ENCODE measurements around the gene ADGRF1.

Gene ADGRF1

DNA sequence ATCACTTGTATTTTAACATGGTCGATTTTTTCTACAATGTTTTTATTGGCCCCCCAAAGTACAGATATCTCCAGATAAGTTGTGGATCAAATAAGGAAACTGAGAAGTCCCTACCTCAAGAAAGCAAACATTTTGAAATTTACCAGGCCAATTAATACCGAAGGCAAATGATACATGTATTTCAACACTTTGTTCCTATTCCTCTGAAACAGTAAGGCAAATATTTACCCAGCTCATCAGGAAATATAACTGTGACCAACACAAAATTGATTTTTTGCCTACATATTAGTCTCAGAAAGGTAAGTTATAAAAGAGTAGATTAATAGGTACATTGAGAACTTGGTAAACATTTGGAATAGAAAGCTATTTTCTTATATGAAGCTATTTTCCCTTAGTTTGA, 69.1 kb downstream of the ADGRF1 start:
- no peak for DNase-seq

GRCh38 chr6:46972531-46972930, 69.6 kb downstream of the ADGRF1 start:
- no peak for DNase-seq

DNA sequence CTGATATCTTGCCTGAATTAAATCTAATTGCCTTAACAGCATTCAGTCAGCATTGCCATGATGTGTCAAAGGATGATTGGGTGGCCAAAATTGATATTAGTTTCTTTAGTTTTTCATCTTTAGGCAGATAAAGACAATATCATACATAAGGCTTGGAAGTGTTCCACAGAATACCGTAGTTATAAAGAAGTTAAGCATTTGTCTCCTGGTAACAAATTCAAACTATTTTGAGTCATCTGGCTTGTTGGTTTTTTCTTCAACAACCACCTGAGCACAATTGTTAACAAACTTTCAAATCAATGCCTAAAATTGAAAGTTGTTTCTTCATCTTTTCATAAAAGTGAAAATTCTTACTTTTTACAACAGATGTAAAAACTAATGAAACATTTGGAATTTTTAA, 72.9 kb downstream of the ADGRF1 start:
- no peak for DNase-seq

- DNase-seq, result no peak
These were observed 74.2 kb downstream of the ADGRF1 start for GRCh38 chr6:46967826-46968349.

DNA sequence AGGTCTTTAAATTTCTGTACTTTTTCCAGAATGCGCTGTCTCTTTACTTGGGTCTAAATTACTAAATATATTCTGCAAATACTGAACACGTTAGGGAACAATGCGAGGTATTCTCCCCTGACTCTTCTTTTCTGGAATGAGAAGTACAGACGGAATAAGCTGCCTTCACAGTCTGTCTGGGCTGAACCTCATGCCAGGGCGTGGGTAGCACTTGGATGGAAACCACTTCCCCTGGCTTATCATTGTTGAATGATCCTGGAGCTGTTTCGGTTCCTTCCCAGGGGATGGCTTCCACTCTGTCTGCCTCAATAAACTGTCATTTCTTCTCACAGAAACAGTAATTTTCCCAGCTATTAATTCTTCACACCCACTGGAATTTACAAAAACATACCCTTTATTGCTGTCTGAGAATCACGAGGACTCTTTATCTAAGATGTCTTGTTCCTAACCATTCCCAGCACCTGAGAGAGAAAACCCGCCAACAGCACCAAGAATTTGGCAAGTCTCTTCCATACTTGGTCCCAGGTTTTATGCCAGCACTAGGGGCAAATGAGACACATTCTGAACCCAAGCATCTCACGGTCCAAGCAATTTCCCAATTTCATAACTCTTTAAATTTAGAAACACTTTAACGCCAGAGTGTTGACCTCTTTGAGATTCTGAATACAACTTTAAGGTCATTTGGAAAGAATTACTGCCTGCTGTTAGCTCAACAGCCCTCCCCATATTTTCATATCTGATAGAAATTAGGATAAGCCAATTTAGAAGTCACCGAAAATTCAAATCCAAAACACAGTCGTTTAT, 77.2 kb downstream of the ADGRF1 start:
- no peak for DNase-seq

- no peak for DNase-seq
These were observed 78.5 kb downstream of the ADGRF1 start for GRCh38 chr6:46963626-46964025.

DNA sequence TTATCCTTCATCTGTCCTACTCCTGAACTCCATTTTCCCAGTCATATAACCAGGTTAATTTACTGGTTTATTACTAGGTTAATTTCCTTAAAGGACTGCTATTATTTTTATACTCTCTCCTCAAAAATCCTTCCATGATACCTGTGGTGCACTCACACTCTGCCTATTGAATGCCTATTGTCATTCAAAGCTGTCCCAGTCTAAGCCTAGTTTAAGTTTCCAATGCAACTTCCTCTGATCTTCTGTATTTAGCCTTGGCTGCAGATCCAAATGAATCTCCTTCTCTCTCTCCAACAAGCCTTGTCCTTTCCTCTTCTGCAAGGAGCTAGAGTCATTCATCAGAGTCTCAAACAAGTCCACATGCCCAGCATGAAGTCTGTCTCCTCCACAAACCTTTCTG, 79.1 kb downstream of the ADGRF1 start:
- no peak for DNase-seq

GRCh38 chr6:46961711-46962110, 80.4 kb downstream of the ADGRF1 start:
- DNase-seq, result no peak

DNA sequence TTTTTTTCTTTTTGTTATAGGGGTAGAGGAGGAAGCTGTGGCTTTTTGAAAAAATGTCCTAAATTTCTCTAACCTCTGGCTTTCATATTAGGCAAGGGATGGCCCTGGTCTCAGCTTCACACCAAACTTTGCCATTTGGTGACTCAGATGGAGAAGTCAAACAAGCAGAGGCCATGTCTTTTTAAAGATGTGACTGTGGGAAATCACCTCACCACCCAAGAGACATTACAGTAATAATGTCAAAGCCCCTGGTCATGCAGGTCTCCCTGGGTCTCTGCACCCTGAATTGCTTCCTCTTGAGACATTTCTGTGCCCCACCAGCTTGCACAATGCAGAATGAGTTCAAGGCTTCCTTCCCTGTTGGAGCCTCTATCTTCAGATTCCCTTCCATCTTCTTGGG, 80.9 kb downstream of the ADGRF1 start:
- no peak for DNase-seq

DNA sequence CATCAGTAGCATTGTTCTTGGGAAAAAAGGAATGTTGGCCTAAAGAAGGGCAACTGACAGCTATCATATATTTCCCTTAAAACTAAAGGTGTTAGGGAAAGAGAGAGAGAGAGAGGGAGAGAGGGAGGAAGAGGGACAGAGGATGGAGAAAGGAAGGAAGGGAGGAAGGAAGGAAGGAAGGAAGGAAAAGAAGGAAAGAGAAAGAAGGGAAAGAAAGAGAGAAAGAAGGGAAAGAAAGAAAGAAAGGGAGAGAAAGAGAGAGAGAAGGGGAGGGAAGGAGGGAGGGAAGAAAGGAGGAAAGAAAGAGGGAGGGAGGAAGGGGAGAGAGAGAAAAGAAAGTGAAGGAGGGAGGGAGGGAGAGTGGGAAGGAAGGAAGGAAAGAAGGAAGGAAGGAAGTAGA, 82.7 kb downstream of the ADGRF1 start:
- DNase-seq, result no peak

- no peak for DNase-seq
These were observed 85.7 kb downstream of the ADGRF1 start for GRCh38 chr6:46956409-46956808.

- DNase-seq, result no peak
These were observed 87.2 kb downstream of the ADGRF1 start for GRCh38 chr6:46954837-46955451.

- no peak for DNase-seq
These were observed 88.2 kb downstream of the ADGRF1 start for GRCh38 chr6:46953921-46954320.

DNA sequence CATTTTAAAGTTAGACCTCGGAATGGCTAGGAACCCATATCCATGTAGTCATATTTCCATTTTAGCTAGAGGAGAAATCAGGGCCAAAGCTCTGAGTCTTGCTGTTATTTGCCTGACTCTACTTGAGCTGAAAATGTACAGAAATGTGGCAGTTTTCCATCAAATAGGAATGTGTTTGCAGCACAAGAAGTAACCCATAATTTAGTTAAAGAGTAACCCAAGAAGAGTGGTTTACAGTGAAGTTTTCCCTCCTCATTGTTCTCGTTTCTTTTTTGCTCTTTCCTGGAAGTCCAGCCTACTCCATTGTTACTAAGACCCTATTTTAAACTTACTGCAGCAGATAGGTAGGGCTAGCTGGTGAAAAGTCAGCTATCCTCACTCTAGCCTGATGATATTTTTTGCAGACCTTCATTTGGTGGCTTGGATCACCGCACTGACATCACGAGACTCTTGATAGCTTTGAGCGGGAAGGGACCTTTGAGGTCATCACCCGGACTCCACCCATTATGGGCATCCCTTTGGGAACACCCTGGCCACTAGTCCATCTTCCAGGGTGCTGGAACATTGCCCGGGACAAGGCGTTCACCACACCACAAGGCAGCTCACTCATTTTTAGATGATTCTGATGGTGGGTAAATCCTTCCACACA, 92.4 kb downstream of the ADGRF1 start:
- no peak for DNase-seq

- DNase-seq, result no peak
These were observed 93.4 kb downstream of the ADGRF1 start for GRCh38 chr6:46948699-46949098.
